IMR-90 (cell line): Measurements from ENCODE around the gene SEMA4B. TPM values are rescaled to one million over a fixed set of nuclear protein-coding genes. Genes with fewer than 3 reads are reported as not detected.

Experiments
- ATAC-seq: fragments of 200-7000 bp; cut with Tn5 transposase; 2 replicates; pipeline ENCODE4 v1.9.1; 2020; ENCODE audit warnings: low read depth, mild to moderate bottlenecking, moderate library complexity
- BruUV-seq: library from RNA; stranded (reverse); fragments of 400-500 nt; replicated peaks from 2 replicates; lab custom pipeline; 2021; lab: Mats Ljungman, UMichigan
- CTCF ChIA-PET: fragments of 300-600 bp; formaldehyde crosslinking; extraction: SDS; loops from one replicate; lab custom pipeline; 2021; ENCODE audit warnings: antibody characterized with exemption; lab: Yijun Ruan, JAX
- POLR2A ChIA-PET: fragments of 300-600 bp; sonication (Branson Sonifier 250); formaldehyde crosslinking; loops from one replicate; lab custom pipeline; 2022; ENCODE audit warnings: antibody characterized with exemption; ENCODE audit not compliant: unreplicated experiment; lab: Charles Lee
- DNase-seq: peaks from one replicate; pipeline ENCODE4 v3.0.0; 2013
- H2AFZ ChIP-seq: replicated peaks from 2 replicates; pipeline ENCODE3; 2013; ENCODE audit warnings: low read length, mild to moderate bottlenecking; ENCODE audit not compliant: poor library complexity
- H2AK5ac ChIP-seq: 2 replicates; pipeline ENCODE4 v1.6.1; 2013; ENCODE audit warnings: low read depth, low read length, inconsistent platforms
- H2AK9ac ChIP-seq: replicated peaks from 2 replicates; pipeline ENCODE3; 2013; ENCODE audit warnings: mild to moderate bottlenecking, low read depth, low read length, moderate library complexity; ENCODE audit not compliant: poor library complexity
- H2BK120ac ChIP-seq: 2 replicates; pipeline ENCODE4 v1.6.1; 2013; ENCODE audit warnings: low read depth, low read length, inconsistent platforms
- H2BK15ac ChIP-seq: 3 replicates; pipeline ENCODE4 v1.6.1; 2013; ENCODE audit warnings: low read depth, low read length, inconsistent platforms
- H2BK20ac ChIP-seq: 2 replicates; pipeline ENCODE4 v1.6.1; 2013; ENCODE audit warnings: low read depth, mild to moderate bottlenecking, inconsistent platforms, low read length, moderate library complexity
- H2BK5ac ChIP-seq: 2 replicates; pipeline ENCODE4 v1.6.1; 2013; ENCODE audit warnings: mild to moderate bottlenecking, low read depth, low read length, inconsistent platforms; ENCODE audit not compliant: poor library complexity, severe bottlenecking
- H3K14ac ChIP-seq: replicated peaks from 2 replicates; pipeline ENCODE4 v1.6.1; 2013; ENCODE audit warnings: low read depth, low read length, inconsistent platforms
- H3K18ac ChIP-seq: 2 replicates; pipeline ENCODE4 v1.6.1; 2013; ENCODE audit warnings: low read depth, low read length, control low read depth
- H3K23ac ChIP-seq: 2 replicates; pipeline ENCODE4 v1.6.1; 2013; ENCODE audit warnings: low read depth, low read length, inconsistent platforms
- H3K27ac ChIP-seq: 2 replicates; pipeline ENCODE4 v1.5.1; 2013; ENCODE audit warnings: mild to moderate bottlenecking, control low read depth, low read length; ENCODE audit not compliant: insufficient read depth
- H3K27me3 ChIP-seq: 2 replicates; pipeline ENCODE4 v1.6.1; 2013; ENCODE audit warnings: low read length; ENCODE audit not compliant: control insufficient read depth, insufficient read depth
- H3K36me3 ChIP-seq: 2 replicates; pipeline ENCODE4 v1.6.1; 2013; ENCODE audit warnings: low read length, mixed read lengths; ENCODE audit not compliant: control insufficient read depth, insufficient read depth
- H3K4ac ChIP-seq: 2 replicates; pipeline ENCODE4 v1.6.1; 2013; ENCODE audit warnings: low read depth, low read length, inconsistent platforms
- H3K4me1 ChIP-seq: 2 replicates; pipeline ENCODE4 v1.6.1; 2013; ENCODE audit warnings: low read length, mixed read lengths; ENCODE audit not compliant: control insufficient read depth, insufficient read depth
- H3K4me2 ChIP-seq: 2 replicates; pipeline ENCODE4 v1.6.1; 2013; ENCODE audit warnings: low read depth, mild to moderate bottlenecking, control low read depth, low read length, moderate library complexity
- H3K4me3 ChIP-seq: 2 replicates; pipeline ENCODE4 v1.5.1; 2013; ENCODE audit warnings: low read depth, mild to moderate bottlenecking, control low read depth, low read length, moderate library complexity; ENCODE audit not compliant: insufficient read depth
- H3K56ac ChIP-seq: 2 replicates; pipeline ENCODE4 v1.6.1; 2013; ENCODE audit warnings: low read length, inconsistent platforms; ENCODE audit not compliant: insufficient read depth; ENCODE audit errors: extremely low read depth
- H3K79me1 ChIP-seq, 2 experiments: 2 replicates each; pipeline ENCODE4 v1.6.1; 2013; ENCODE audit warnings: low read length in 2 of 2, inconsistent platforms in 1 of 2, low read depth in 1 of 2
- H3K9ac ChIP-seq: 2 replicates; pipeline ENCODE4 v1.6.1; 2013; ENCODE audit warnings: low read depth, low read length, control low read depth
- H3K9me1 ChIP-seq: 2 replicates; pipeline ENCODE4 v1.6.1; 2013; ENCODE audit warnings: low read length, inconsistent platforms; ENCODE audit not compliant: insufficient read depth
- H3K9me3 ChIP-seq: 2 replicates; pipeline ENCODE4 v1.6.1; 2013; ENCODE audit warnings: low read length; ENCODE audit not compliant: control insufficient read depth, insufficient read depth
- H4K20me1 ChIP-seq: 2 replicates; pipeline ENCODE4 v1.6.1; 2013; ENCODE audit warnings: low read length, inconsistent platforms; ENCODE audit not compliant: insufficient read depth
- H4K5ac ChIP-seq: 2 replicates; pipeline ENCODE4 v1.6.1; 2013; ENCODE audit warnings: mild to moderate bottlenecking, low read depth, low read length, control low read depth
- H4K8ac ChIP-seq, 2 experiments: 2 replicates each; pipeline ENCODE4 v1.6.1; 2013; ENCODE audit warnings: low read depth in 2 of 2, low read length in 2 of 2, control low read depth in 1 of 2, inconsistent platforms in 1 of 2
- H4K91ac ChIP-seq: 2 replicates; pipeline ENCODE4 v1.6.1; 2013; ENCODE audit warnings: low read depth, low read length, inconsistent platforms; ENCODE audit not compliant: insufficient read depth
- BHLHE40 ChIP-seq: fragments of 150-350 bp; IDR thresholded peaks from 2 replicates; pipeline ENCODE4 v1.6.1; 2016; ENCODE audit warnings: mild to moderate bottlenecking, low read depth, low read length
- FOS ChIP-seq: fragments of 150-350 bp; IDR thresholded peaks from 2 replicates; pipeline ENCODE4 v1.6.1; 2016; ENCODE audit warnings: low read depth, low read length
- MAZ ChIP-seq: IDR thresholded peaks from 2 replicates; pipeline ENCODE4 v1.6.1; 2012; ENCODE audit warnings: low read depth, mild to moderate bottlenecking, low read length, improper control_type of control experiment, moderate library complexity, borderline replicate concordance
- RCOR1 ChIP-seq: IDR thresholded peaks from 2 replicates; pipeline ENCODE4 v1.6.1; 2012; ENCODE audit warnings: mild to moderate bottlenecking, low read length, improper control_type of control experiment; ENCODE audit not compliant: insufficient replicate concordance
- USF2 ChIP-seq: fragments of 150-350 bp; IDR thresholded peaks from 2 replicates; pipeline ENCODE4 v1.6.1; 2017; ENCODE audit warnings: mild to moderate bottlenecking, antibody characterized with exemption, low read length, low read depth
- WGBS, 2 experiments: methylation state at CpG; one replicate each; pipeline versions ENCODE4 v1.1.5 to v1.1.7; 2013; ENCODE audit warnings: missing lambda C conversion rate in 2 of 2; ENCODE audit not compliant: insufficient read length in 1 of 2; ENCODE audit errors: extremely low coverage in 2 of 2; 5-methylcytosine and 5-hydroxymethylcytosine counted together
- dilution Hi-C: fragments of 300-500 bp; cut with HindIII; formaldehyde crosslinking; loops from one replicate; pipeline ENCODE4 v1.14.3; 2018; ENCODE audit warnings: low sequenced_read_pairs; ENCODE audit not compliant: unreplicated experiment
- in situ Hi-C: fragments of 300-500 bp; cut with MboI; formaldehyde crosslinking; loops from 3 replicates; pipeline ENCODE4 v1.14.3; 2019; ENCODE audit warnings: low sequenced_read_pairs, inconsistent platforms, mixed read lengths
- intact Hi-C: fragments of 100-400 bp; cut with micrococcal nuclease; formaldehyde crosslinking; loops from 2 replicates; pipeline ENCODE4 v1.10.0; 2022
- polyA plus RNA-seq, 3 experiments: library from polyadenylated mRNA; depleted of rRNA; stranded (reverse); fragments of >200 nt; gene quantifications; 2 replicates each; pipeline ENCODE4 v1.2.3, GENCODE V29; 2012; ENCODE audit warnings: low replicate concordance in 1 of 3
- total RNA-seq: library from RNA; depleted of rRNA; stranded (reverse); fragments of >200 nt; gene quantifications from 2 replicates; pipeline ENCODE4 v1.2.3, GENCODE V29; 2012

SEMA4B gene
- total and polyA plus RNA-seq, 2 of the 4 experiments (the other 2 are of a cell fraction), result 5.0 to 22.5 TPM

- WGBS, 2 experiments, result no CpG with 5 or more reads among the region's 1 CpG
Observed at GRCh38 chr15:90171623-90172022, 29.5 kb upstream of the SEMA4B start.

More at GRCh38 chr15:90171623-90172022, 29.5 kb upstream of the SEMA4B start:
- no peaks in the 10 kb centered on the region for H3K9me1 ChIP-seq
- DNase-seq (no peak), ATAC-seq (no peak)
- H2BK20ac ChIP-seq, result no peak overlapping the region
- no peaks in the 10 kb centered on the region for H3K9me3 ChIP-seq
- TF ChIP-seq USF2 (no peak), RCOR1 (no peak), BHLHE40 (no peak), MAZ (no peak), FOS (no peak)
- no peak overlapping the region for H4K5ac ChIP-seq
- no TSS peak for BruUV-seq
- H2AFZ ChIP-seq, result no peak overlapping the region
- no peak overlapping the region for H2AK5ac ChIP-seq
- POLR2A ChIA-PET, result no interaction called here
- H3K4me2 ChIP-seq, result no peak overlapping the region
- H3K36me3 ChIP-seq, result no peaks in the 10 kb centered on the region
- no peaks in the 10 kb centered on the region for H3K79me1 ChIP-seq
- H2BK120ac ChIP-seq, result no peak overlapping the region
- no peak overlapping the region for H3K23ac ChIP-seq
- intact Hi-C loops, result no loop called here
- no peak overlapping the region for H4K8ac ChIP-seq
- H3K14ac ChIP-seq, result no peak overlapping the region
- no peaks in the 10 kb centered on the region for H3K27me3 ChIP-seq
- no peak overlapping the region for H4K91ac ChIP-seq
- no peak overlapping the region for H3K18ac ChIP-seq
- no peak overlapping the region for H3K56ac ChIP-seq
- H3K4me1 ChIP-seq, result peaks cover 3% of the 10 kb centered on the region
- no peak overlapping the region for H3K9ac ChIP-seq
- no peak overlapping the region for H2AK9ac ChIP-seq
- H3K27ac ChIP-seq, result no peak overlapping the region
- CTCF ChIA-PET, result no interaction called here
- no peak overlapping the region for H2BK5ac ChIP-seq
- H3K4me3 ChIP-seq, result no peak overlapping the region
- H4K20me1 ChIP-seq, result no peaks in the 10 kb centered on the region
- no peak overlapping the region for H2BK15ac ChIP-seq
- no peak overlapping the region for H3K4ac ChIP-seq
- in situ Hi-C loops, result no loop called here
- dilution Hi-C loops, result no loop called here
